HG03442 (cell line): ENCODE measurements around the gene CCNL1.
"Not testable (repeated sequence)": the region's sequence is repeated elsewhere in the genome, so short reads cannot be mapped to it uniquely, and the experiment has no call there.

Experiments used
- ATAC-seq: cut with Tn5 transposase; IDR thresholded peaks from one replicate; pipeline ENCODE4 v1.9.1; 2021; ENCODE audit warnings: mild to moderate bottlenecking, moderate library complexity; ENCODE audit not compliant: unreplicated experiment

Gene CCNL1

DNA sequence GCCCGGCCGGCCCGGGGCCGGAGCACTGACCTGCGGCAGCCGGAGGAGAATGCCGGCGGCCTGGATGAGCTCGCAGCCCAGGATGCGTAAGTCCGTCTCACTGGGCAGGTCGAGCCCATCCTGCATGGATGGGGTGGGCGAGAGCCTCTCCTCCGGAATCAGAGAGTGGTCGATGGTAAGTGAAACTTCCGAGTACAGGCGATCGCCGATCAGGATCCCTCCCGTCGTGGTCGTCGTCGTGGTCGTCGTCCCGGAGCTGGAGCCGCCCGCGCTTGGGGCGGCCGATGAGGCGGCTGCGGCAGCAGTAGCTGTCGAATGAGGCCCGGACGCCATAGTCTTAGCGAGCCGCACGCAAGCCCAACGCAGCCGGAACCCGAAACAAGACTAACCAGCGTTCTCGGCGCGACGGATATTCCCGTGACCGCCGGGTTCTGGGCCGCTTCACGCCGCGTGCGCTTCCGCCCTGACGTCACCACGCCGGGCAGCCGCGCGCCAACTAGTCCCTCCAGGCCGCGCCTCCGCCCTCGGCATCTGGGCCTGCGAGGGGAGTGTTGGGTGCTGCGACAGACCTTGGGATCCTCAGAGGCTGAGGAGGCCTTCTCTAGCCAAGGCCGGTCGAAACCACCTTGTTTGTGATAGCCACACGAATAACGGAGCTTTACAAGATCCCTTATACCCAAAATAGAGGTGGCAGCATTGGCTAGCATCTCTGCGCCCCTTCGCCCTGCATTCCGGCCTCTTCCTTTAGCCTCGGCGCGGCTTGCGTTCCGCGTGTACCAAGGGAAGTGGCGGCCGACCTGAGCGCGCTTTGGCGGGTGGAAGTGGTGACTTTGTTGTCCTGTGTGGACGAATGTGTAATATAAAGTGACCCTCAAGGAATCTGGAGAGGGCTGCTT, at the start of gene CCNL1:
Gene CCNL1, minus strand, starts transcription at position 386 of the 896 bp plus-strand sequence. Its CDS starts 53 bp downstream, at position 333.
- ATAC-seq = peak; percentile 75

GRCh38 chr3:157204880-157205279, 44.9 kb upstream of the CCNL1 start:
- no peak for ATAC-seq

GRCh38 chr3:157204431-157204830, 44.5 kb upstream of the CCNL1 start:
- no peak for ATAC-seq

- ATAC-seq = peak; percentile 74
These were observed 41.8 kb upstream of the CCNL1 start for GRCh38 chr3:157201648-157202278.

GRCh38 chr3:157199841-157200240, 39.9 kb upstream of the CCNL1 start:
- ATAC-seq = no peak

DNA sequence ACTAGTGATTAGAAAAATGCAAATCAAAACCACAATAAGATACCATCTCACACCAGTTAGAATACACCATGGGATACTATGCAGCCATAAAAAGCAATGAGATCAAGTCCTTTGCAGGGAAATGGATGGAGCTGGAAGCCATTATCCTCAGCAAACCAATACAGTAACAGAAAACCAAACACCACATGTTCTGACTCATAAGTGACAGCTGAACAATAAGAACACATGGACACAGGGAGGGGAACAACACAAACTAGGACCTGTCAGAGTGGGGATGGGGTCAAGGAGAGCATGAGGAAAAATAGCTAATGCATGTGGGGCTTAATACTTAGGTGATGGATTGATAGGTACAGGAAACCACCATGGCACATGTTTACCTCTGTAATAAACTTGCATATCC, 36.0 kb upstream of the CCNL1 start:
- no peak for ATAC-seq

- not testable (repeated sequence) for ATAC-seq
These were observed 31.2 kb upstream of the CCNL1 start for GRCh38 chr3:157191149-157191548.

DNA sequence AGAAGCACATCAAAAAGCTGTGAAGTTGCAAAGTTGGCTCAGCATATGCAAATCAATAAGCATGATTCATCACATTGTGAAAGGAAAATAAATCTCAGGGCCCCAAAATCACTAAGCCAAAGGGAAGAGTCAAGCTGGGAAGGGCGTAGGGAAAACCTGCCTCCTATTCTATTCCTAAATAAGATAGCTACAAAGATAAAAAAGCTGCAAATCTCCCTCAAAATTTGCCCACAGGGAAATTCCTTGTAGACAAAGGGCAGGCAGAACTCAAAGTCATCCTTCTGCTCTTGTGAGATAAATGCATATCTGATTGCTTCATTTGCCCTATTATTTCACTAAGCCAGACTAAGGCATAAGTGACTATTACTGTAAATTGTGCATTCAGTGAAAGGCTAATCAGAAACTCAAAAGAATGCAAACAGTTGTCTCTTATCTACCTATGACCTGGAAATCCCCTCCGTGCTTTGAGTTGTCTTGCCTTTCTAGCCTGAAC, 30.5 kb upstream of the CCNL1 start:
- ATAC-seq = no peak

DNA sequence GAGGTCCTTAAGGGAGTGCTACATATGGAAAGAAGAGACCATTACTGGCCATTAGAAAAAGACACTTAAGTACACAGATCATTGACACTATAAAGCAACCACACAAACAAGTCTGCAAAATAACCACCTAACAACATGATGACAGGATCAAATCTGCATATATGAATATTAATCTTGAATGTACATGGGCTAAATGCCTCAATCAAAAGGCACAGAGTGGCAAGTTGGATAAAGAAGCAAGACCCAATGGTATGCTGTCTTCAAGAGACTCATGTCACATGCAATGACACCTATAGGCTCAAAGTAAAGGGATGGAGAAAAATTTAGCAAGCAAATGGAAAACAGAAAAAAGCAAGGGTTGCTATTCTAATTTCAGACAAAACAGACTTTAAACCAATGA, 28.4 kb upstream of the CCNL1 start:
- ATAC-seq = no peak

DNA sequence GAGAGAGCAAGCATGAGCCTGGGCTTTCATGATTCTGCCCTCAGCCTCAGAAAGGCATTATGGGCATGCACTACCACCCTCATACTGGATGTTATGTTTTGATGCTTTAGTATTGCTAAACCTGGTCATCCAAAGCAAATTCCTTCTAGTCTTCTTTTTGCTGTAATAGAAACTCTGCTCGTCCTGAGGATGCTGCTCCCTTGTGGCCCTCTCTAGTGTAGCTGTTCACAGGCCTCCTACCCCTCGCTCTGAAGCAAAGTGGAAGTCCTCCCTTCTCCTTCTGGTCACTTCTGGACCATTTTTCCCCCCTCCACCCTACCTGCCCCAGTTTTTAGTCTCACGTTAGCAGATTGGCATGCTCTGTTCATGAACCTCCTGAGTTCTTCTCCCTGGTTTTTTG, 22.9 kb upstream of the CCNL1 start:
- ATAC-seq = no peak

GRCh38 chr3:157180262-157180661, 20.3 kb upstream of the CCNL1 start:
- no peak for ATAC-seq

DNA sequence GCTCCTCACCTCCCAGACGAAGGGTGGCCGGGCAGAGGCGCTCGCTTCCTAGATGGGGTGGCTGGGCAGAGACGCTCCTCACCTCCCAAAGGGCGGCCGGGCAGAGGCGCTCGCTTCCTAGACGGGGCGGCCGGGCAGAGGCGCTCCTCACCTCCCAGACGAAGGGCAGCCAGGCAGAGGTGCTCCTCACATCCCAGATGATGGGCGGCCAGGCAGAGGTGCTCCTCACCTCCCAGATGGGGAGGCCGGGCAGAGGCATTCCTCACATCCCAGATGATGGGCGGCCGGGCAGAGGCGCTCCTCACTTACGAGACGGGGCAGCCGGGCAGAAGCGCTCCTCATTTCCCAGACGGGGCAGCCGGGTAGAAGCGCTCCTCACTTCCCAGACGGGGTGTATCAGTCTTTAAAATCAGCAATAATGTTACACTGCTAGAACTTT, 19.4 kb upstream of the CCNL1 start:
- no peak for ATAC-seq

- ATAC-seq = not testable (repeated sequence)
These were observed 18.8 kb upstream of the CCNL1 start for GRCh38 chr3:157178503-157179364.

- ATAC-seq = not testable (repeated sequence)
These were observed 18.0 kb upstream of the CCNL1 start for GRCh38 chr3:157177801-157178453.

- no peak for ATAC-seq
These were observed 17.0 kb upstream of the CCNL1 start for GRCh38 chr3:157176934-157177333.

DNA sequence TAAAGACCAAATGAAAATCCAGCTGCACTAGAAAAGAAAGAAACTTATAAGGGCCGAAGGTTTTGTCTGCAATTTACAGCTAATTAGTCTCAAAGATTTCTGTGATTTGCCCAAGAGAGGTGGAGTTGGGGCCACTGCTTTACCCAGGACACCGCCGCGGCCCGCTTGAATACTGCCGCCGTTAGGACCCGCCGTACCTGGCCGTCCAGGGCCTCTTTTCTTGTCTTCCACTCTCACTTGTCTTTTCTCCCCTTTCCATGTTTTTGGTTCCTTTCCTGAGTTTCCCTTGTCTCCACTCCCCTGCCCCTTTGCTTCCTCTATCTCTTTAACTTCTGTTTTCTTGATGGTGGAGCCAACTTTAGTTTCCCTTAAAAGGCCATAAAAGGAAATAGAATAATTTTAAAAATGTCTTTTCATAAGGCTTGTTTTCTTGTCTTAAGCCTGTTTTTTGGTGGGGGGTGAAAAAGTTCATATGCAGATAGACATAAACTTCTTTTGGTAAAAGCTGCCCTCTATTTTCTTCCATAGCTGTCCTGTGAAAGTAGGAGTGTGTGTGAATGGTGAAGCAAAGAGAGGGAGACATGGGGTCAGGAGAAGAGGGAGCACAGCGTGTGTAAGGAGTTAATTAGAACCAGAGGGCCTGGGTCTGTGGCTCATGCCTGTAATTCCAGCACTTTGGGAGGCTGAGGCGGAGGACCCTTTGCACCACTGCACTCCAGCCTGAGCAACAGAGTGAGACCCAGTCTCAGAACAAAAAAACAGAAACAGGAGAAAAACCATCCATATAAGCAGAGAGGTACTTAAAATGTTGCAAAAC, 16.0 kb upstream of the CCNL1 start:
- no peak for ATAC-seq

DNA sequence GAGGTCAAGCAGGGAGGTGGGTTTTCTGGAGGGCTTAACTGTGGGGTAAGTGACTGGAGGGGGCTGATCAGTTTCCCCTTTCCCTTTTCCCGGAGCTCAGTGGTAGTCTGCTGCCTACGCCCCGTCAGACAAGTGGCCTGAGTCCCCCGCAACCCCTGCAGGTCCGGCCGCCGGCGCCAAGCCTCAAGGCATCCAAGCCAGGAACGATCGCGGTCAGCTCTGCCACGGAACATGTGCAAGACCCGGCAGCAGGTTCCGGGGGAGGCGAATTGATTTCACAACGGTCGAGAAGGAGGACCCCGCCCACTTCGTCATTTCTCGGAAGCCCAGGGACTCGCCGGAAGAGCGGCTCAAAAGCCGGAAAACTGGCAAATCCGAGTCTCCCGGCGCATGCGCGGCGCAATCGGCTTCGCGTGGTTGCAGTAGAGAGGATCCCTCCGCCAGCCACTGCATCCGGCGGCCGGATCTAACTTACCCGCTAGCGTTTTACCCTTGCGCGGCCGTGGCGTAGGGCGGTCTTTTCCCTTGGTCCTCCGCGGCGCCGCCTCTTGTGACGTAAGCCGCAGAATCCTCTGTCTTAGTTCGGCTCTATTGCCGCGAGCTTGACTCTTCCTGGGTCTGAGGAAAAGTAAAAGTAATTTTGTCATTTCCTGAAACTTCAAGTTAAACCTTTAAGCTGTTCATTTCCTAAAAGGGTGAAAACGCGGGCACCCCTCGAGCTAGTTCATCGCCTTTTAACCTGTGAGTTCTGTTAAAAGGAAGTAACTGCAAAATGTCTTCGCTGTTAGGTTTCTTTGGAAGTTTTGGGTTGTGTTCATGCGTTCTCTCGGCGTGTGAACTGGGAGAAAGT, 14.9 kb upstream of the CCNL1 start:
- peak; percentile 94 for ATAC-seq

GRCh38 chr3:157174290-157174648, 14.3 kb upstream of the CCNL1 start:
- no peak for ATAC-seq

- not testable (repeated sequence) for ATAC-seq
These were observed 13.4 kb upstream of the CCNL1 start for GRCh38 chr3:157173343-157173742.
